H1 (cell line): ENCODE data around the gene MAPK4. TPM values are rescaled to one million over a fixed set of nuclear protein-coding genes. Genes with fewer than 3 reads are reported as not detected.

Experiments used
- CTCF ChIA-PET: fragments of 300-600 bp; sonication (Branson Sonifier 250); formaldehyde crosslinking; loops from one replicate; lab custom pipeline; 2021; ENCODE audit not compliant: partially characterized antibody; lab: Charles Lee
- POLR2A ChIA-PET: fragments of 300-600 bp; sonication (Branson Sonifier 250); formaldehyde crosslinking; loops from one replicate; lab custom pipeline; 2021; ENCODE audit warnings: inconsistent platforms; ENCODE audit not compliant: partially characterized antibody; lab: Charles Lee
- DNase-seq, 2 experiments: peaks; one replicate each; pipeline versions ENCODE4 v3.0.0 to v3.0.0-alpha.2; 2010 to 2022; ENCODE audit warnings: low spot score in 2 of 2, low read depth in 1 of 2, mixed read lengths in 1 of 2
- FAIRE-seq: peaks from 2 replicates; lab custom pipeline; 2011; peaks lifted over from hg19 to GRCh38; lab: Jason Lieb, UNC
- H2AFZ ChIP-seq: 2 replicates; pipeline ENCODE4 v1.8.1; 2012; ENCODE audit warnings: low read length, inconsistent platforms
- H2AK5ac ChIP-seq: 2 replicates; pipeline ENCODE4 v1.6.1; 2013; ENCODE audit warnings: low read depth, low read length
- H2BK120ac ChIP-seq: replicated peaks from 2 replicates; pipeline ENCODE3; 2013; ENCODE audit warnings: low read depth, low read length, inconsistent platforms
- H2BK12ac ChIP-seq: 2 replicates; pipeline ENCODE4 v1.6.1; 2013; ENCODE audit warnings: low read depth, low read length
- H2BK15ac ChIP-seq: 2 replicates; pipeline ENCODE4 v1.6.1; 2013; ENCODE audit warnings: low read length
- H2BK20ac ChIP-seq: 2 replicates; pipeline ENCODE4 v1.6.1; 2013; ENCODE audit warnings: low read length
- H2BK5ac ChIP-seq: 2 replicates; pipeline ENCODE4 v1.6.1; 2013; ENCODE audit warnings: low read depth, low read length
- H3K14ac ChIP-seq: 2 replicates; pipeline ENCODE4 v1.6.1; 2013; ENCODE audit warnings: inconsistent platforms; ENCODE audit not compliant: insufficient read length
- H3K18ac ChIP-seq: 2 replicates; pipeline ENCODE4 v1.6.1; 2013; ENCODE audit warnings: low read length; ENCODE audit errors: extremely low read depth
- H3K23ac ChIP-seq: 2 replicates; pipeline ENCODE4 v1.6.1; 2013; ENCODE audit warnings: inconsistent platforms; ENCODE audit not compliant: insufficient read length
- H3K23me2 ChIP-seq: 2 replicates; pipeline ENCODE4 v1.6.1; 2013; ENCODE audit warnings: low read depth, low read length
- H3K27ac ChIP-seq: 2 replicates; pipeline ENCODE4 v1.6.1; 2011; ENCODE audit warnings: low read depth, low read length, inconsistent platforms
- H3K27me3 ChIP-seq, 4 experiments: replicated peaks in 1 of 4; 1 replicate in 1 of 4; 2 replicates in 3 of 4; pipeline versions ENCODE4 v1.6.1 to v1.8.1; 2011 to 2013; ENCODE audit warnings: low read length in 3 of 4, mild to moderate bottlenecking in 3 of 4, inconsistent platforms in 2 of 4, mixed read lengths in 2 of 4, moderate library complexity in 1 of 4; ENCODE audit not compliant: control insufficient read depth in 3 of 4, insufficient read depth in 3 of 4; ENCODE audit errors: extremely low read depth in 1 of 4
- H3K36me3 ChIP-seq, 4 experiments: 2 replicates each; pipeline versions ENCODE4 v1.6.1 to v1.8.1; 2011 to 2013; ENCODE audit warnings: mild to moderate bottlenecking in 4 of 4, low read length in 3 of 4, moderate library complexity in 2 of 4, control low read depth in 1 of 4, inconsistent platforms in 1 of 4; ENCODE audit not compliant: insufficient read depth in 4 of 4, control insufficient read depth in 2 of 4
- H3K4ac ChIP-seq: replicated peaks from 2 replicates; pipeline ENCODE3; 2013; ENCODE audit warnings: low read length, low read depth, mixed read lengths, inconsistent platforms; ENCODE audit not compliant: insufficient read length
- H3K4me1 ChIP-seq, 4 experiments: replicated peaks in 1 of 4; 1 replicate in 1 of 4; 2 replicates in 3 of 4; pipeline versions ENCODE4 v1.6.1 to v1.8.1; 2011 to 2013; ENCODE audit warnings: low read length in 3 of 4, inconsistent platforms in 2 of 4, mixed read lengths in 1 of 4; ENCODE audit not compliant: insufficient read depth in 4 of 4, control insufficient read depth in 3 of 4
- H3K4me2 ChIP-seq, 2 experiments: 2 replicates each; pipeline versions ENCODE4 v1.6.1 to v1.8.1; 2011 to 2013; ENCODE audit warnings: low read depth in 2 of 2, low read length in 2 of 2, control low read depth in 1 of 2, inconsistent platforms in 1 of 2, mild to moderate bottlenecking in 1 of 2; ENCODE audit not compliant: insufficient read depth in 1 of 2
- H3K4me3 ChIP-seq, 4 experiments: fragments of 200-600, 300-600 bp in 1 of 4; sonication (generic), shearing (Covaris generic), sonication (Bioruptor Twin) in 1 of 4; 2 replicates each; pipeline versions ENCODE4 v1.5.1 to v1.8.1; 2011 to 2016; ENCODE audit warnings: low read length in 4 of 4, low read depth in 3 of 4, control low read depth in 2 of 4, inconsistent platforms in 2 of 4, mild to moderate bottlenecking in 2 of 4, mixed read lengths in 1 of 4, moderate library complexity in 1 of 4; ENCODE audit not compliant: insufficient read depth in 2 of 4; ENCODE audit errors: extremely low read depth in 1 of 4
- H3K56ac ChIP-seq: replicated peaks from 2 replicates; pipeline ENCODE3; 2013; ENCODE audit warnings: low read depth, mild to moderate bottlenecking, mixed read lengths, low read length, inconsistent platforms; ENCODE audit not compliant: insufficient read length
- H3K79me1 ChIP-seq: 2 replicates; pipeline ENCODE4 v1.6.1; 2013; ENCODE audit warnings: low read depth, low read length, control low read depth
- H3K79me2 ChIP-seq, 2 experiments: 2 replicates each; pipeline versions ENCODE4 v1.6.1 to v1.8.1; 2012 to 2013; ENCODE audit warnings: low read length in 2 of 2, mild to moderate bottlenecking in 2 of 2, inconsistent platforms in 1 of 2; ENCODE audit not compliant: insufficient read depth in 2 of 2, control insufficient read depth in 1 of 2
- H3K9ac ChIP-seq, 4 experiments: replicated peaks in 1 of 4; 1 replicate in 1 of 4; 2 replicates in 3 of 4; pipeline versions ENCODE4 v1.6.1 to v1.8.1; 2011 to 2013; ENCODE audit warnings: low read depth in 3 of 4, low read length in 3 of 4, control low read depth in 2 of 4, mild to moderate bottlenecking in 2 of 4, moderate library complexity in 2 of 4, inconsistent platforms in 1 of 4; ENCODE audit errors: extremely low read depth in 1 of 4
- H3K9me3 ChIP-seq, 2 experiments: 2 replicates each; pipeline versions ENCODE4 v1.6.1 to v1.8.1; 2012 to 2013; ENCODE audit warnings: mild to moderate bottlenecking in 2 of 2, moderate library complexity in 2 of 2, control low read depth in 1 of 2, inconsistent platforms in 1 of 2, low read depth in 1 of 2, low read length in 1 of 2, mixed read lengths in 1 of 2; ENCODE audit not compliant: insufficient read depth in 2 of 2
- H4K20me1 ChIP-seq, 2 experiments: replicated peaks in 1 of 2; 2 replicates each; pipeline versions ENCODE3 to v1.8.1; 2011 to 2013; ENCODE audit warnings: inconsistent platforms in 2 of 2, low read length in 2 of 2, mild to moderate bottlenecking in 1 of 2; ENCODE audit not compliant: insufficient read depth in 2 of 2, control insufficient read depth in 1 of 2
- H4K5ac ChIP-seq: 2 replicates; pipeline ENCODE4 v1.6.1; 2013; ENCODE audit warnings: low read length, low read depth, mixed read lengths, inconsistent platforms; ENCODE audit not compliant: insufficient read length
- H4K8ac ChIP-seq: 2 replicates; pipeline ENCODE4 v1.8.0; 2013; ENCODE audit warnings: mild to moderate bottlenecking, moderate library complexity, low read length, inconsistent platforms; ENCODE audit not compliant: insufficient read depth; ENCODE audit errors: extremely low read depth
- H4K91ac ChIP-seq: replicated peaks from 2 replicates; pipeline ENCODE3; 2013; ENCODE audit warnings: low read length, mixed read lengths, inconsistent platforms; ENCODE audit not compliant: insufficient read length
- BRCA1 ChIP-seq: IDR thresholded peaks from 2 replicates; pipeline ENCODE4 v1.6.1; 2012; ENCODE audit warnings: low read depth, low read length, improper control_type of control experiment
- CTCF ChIP-seq, 3 experiments: IDR thresholded peaks; 1 replicate in 2 of 3; 2 replicates in 1 of 3; pipeline versions ENCODE4 v1.5.1 to v1.6.1; 2011; ENCODE audit warnings: low read length in 3 of 3, mild to moderate bottlenecking in 3 of 3, inconsistent platforms in 2 of 3, low read depth in 1 of 3, moderate library complexity in 1 of 3; ENCODE audit not compliant: insufficient read depth in 1 of 3; ENCODE audit errors: control extremely low read depth in 1 of 3
- JUND ChIP-seq: IDR thresholded peaks from 2 replicates; pipeline ENCODE4 v1.6.1; 2011; ENCODE audit warnings: mild to moderate bottlenecking, improper control_type of control experiment, low read length
- SUZ12 ChIP-seq: fragments of 200-600 bp; sonication (generic); IDR thresholded peaks from 2 replicates; pipeline ENCODE4 v1.6.1; 2012; ENCODE audit warnings: mild to moderate bottlenecking, inconsistent platforms, low read length, moderate library complexity, mixed read lengths
- TCF12 ChIP-seq: IDR thresholded peaks from 2 replicates; pipeline ENCODE4 v1.6.1; 2011; ENCODE audit warnings: low read depth, mild to moderate bottlenecking, low read length
- WGBS, 2 experiments: shearing (Covaris generic) in 1 of 2; methylation state at CpG; one replicate each; pipeline versions ENCODE4 v1.1.6 to v1.1.7; 2013 to 2015; ENCODE audit warnings: low lambda C conversion rate in 2 of 2, mixed read lengths in 2 of 2, inconsistent platforms in 1 of 2, low coverage in 1 of 2, missing lambda C conversion rate in 1 of 2; ENCODE audit not compliant: insufficient replicate concordance in 2 of 2, insufficient coverage in 1 of 2, insufficient read length in 1 of 2; ENCODE audit errors: extremely low coverage in 1 of 2, missing lambda C conversion rate in 1 of 2; 5-methylcytosine and 5-hydroxymethylcytosine counted together
- polyA plus RNA-seq, 7 experiments: library from polyadenylated mRNA; depleted of rRNA in 3 of 7; stranded (reverse) in 5 of 7; unstranded in 2 of 7; fragments of >200 nt in 5 of 7; fragments of 200-250 nt in 2 of 7; gene quantifications; 1 replicate in 5 of 7; 2 replicates in 1 of 7; 4 replicates in 1 of 7; pipeline versions ENCODE4 v1.2.1 to v1.2.3, GENCODE V29; 2011 to 2013; ENCODE audit warnings: missing spikeins in 2 of 7, mixed read lengths in 2 of 7
- total RNA-seq: library from RNA; stranded (reverse); fragmentation: NEBNext Ultra II Directional; extraction: Animal tissue kit (Norgen Biotek cat#: 25700); gene quantifications from 2 replicates; pipeline ENCODE4 v1.2.1, GENCODE V29; 2021

The MAPK4 gene
- total and polyA plus RNA-seq, 2 of the 8 experiments (the other 6 are each of a cell fraction or from before 2014, with no cell fraction given) = 3.2 to 3.7 TPM

GRCh38 chr18:50651334-50651733, 91.4 kb downstream of the MAPK4 start:
- no peak for DNase-seq
- H3K4me2 ChIP-seq = no peak overlapping the region
- no peak for TF ChIP-seq BRCA1
- TF ChIP-seq CTCF (IDR thresholded peaks at IDR 0.05; ENCODE audit: control extremely low read depth in 1 of 3, insufficient read depth in 1 of 3, low read depth in 1 of 3, low read length in 3 of 3) = no peak
- TF ChIP-seq SUZ12 = no peak
- TF ChIP-seq JUND = no peak
- no peak for TF ChIP-seq TCF12
- TF ChIP-seq, all 59 proteins: peak for 0
- Histone ChIP-seq H2BK20ac (no peak overlapping the region), H3K27me3 (no peaks in the 10 kb centered on the region), H2BK15ac (no peak overlapping the region), H3K36me3 (no peaks in the 10 kb centered on the region), H3K14ac (no peak overlapping the region), H3K23me2 (no peaks in the 10 kb centered on the region), H3K56ac (no peak overlapping the region), H4K5ac (no peak overlapping the region), H3K23ac (no peak overlapping the region), H2BK12ac (no peak overlapping the region), H3K79me2 (no peaks in the 10 kb centered on the region), H3K18ac (no peak overlapping the region), H3K9ac (no peak overlapping the region), H3K4me3 (no peak overlapping the region), H2AFZ (no peak overlapping the region), H3K4me1 (no peaks in the 10 kb centered on the region; a peak in 1 of 7 replicates), H3K4ac (no peak overlapping the region), H3K27ac (no peak overlapping the region), H4K8ac (no peak overlapping the region), H3K79me1 (no peaks in the 10 kb centered on the region), H2AK5ac (no peak overlapping the region), H4K20me1 (no peaks in the 10 kb centered on the region), H2BK5ac (no peak overlapping the region), H3K9me3 (no peaks in the 10 kb centered on the region), H4K91ac (no peak overlapping the region), H2BK120ac (no peak overlapping the region)
- CTCF ChIA-PET = interaction anchor here (1.0 to 1.1 kb wide), 2 partner anchors 12 to 55 kb away, joined by 3 to 4 read pairs; no protein-coding TSS in a partner anchor
- no peak for FAIRE-seq
- POLR2A ChIA-PET = no interaction called here
- WGBS, 2 experiments = 89% methylated on average over 7 of the region's 7 CpGs; no CpG with 5 or more reads in 1 of the 2 experiments
